Measurements from ENCODE around the gene NKRF.

The NKRF gene

GRCh38 chrX:119617517-119618164, 11.4 kb upstream of the NKRF start:
- H3K4me3 ChIP-seq = no peak overlapping the region
- no peak for TF ChIP-seq CTCF (IDR thresholded peaks at IDR 0.05)
- H3K27ac ChIP-seq = no peak overlapping the region
- DNase-seq (ENCODE audit: low spot score) = no peak

- no peak overlapping the region for H3K27ac ChIP-seq
- TF ChIP-seq CTCF (IDR thresholded peaks at IDR 0.05) = no peak
- no peak for DNase-seq (ENCODE audit: low spot score)
- no peak overlapping the region for H3K4me3 ChIP-seq
These were observed 8.6 kb upstream of the NKRF start for GRCh38 chrX:119614776-119615175.

GRCh38 chrX:119607018-119607389, 780 bp upstream of the NKRF start:
- Histone ChIP-seq H3K27ac (peak overlapping the region; percentile 75 to 95), H3K4me3 (peak overlapping the region; percentile 83)
- no peak for DNase-seq (ENCODE audit: low spot score)
- no peak for TF ChIP-seq CTCF (IDR thresholded peaks at IDR 0.05)

GRCh38 chrX:119605464-119606279, 552 bp downstream of the NKRF start:
- Histone ChIP-seq H3K4me3 (peak overlapping the region; percentile 83), H3K27ac (peak overlapping the region; percentile 75 to 95)
- no peak for DNase-seq (ENCODE audit: low spot score)
- TF ChIP-seq CTCF (IDR thresholded peaks at IDR 0.05) = no peak

- DNase-seq (ENCODE audit: low spot score) = no peak
- no peak for TF ChIP-seq CTCF (IDR thresholded peaks at IDR 0.05)
- Histone ChIP-seq H3K4me3 (peak overlapping the region; percentile 83), H3K27ac (peak overlapping the region in 1 of 2 donors; percentile 95)
These were observed 1.3 kb downstream of the NKRF start for GRCh38 chrX:119604766-119605463.

GRCh38 chrX:119602701-119603255, 3.4 kb downstream of the NKRF start:
- Histone ChIP-seq H3K27ac (no peak overlapping the region), H3K4me3 (no peak overlapping the region)
- no peak for TF ChIP-seq CTCF (IDR thresholded peaks at IDR 0.05)
- DNase-seq (ENCODE audit: low spot score) = no peak

Measured in coronary artery (tissue), 2 donors.